Left lung (tissue), 14 donors: ENCODE data around the gene FAM98B. TPM values are rescaled to one million over a fixed set of nuclear protein-coding genes. Genes with fewer than 3 reads are reported as not detected.

Experiments
- ATAC-seq: fragments of 200-7000 bp; cut with Tn5 transposase; one replicate; pipeline ENCODE4 v1.9.1; 2020; ENCODE audit warnings: moderate library complexity
- DNase-seq, 4 donors: peaks; one replicate each; pipeline ENCODE4 v3.0.0-alpha.2; 2013 to 2020
- H3K27ac ChIP-seq, 2 donors: fragments of 200-600 bp; sonication (generic) in 1 of 2; one replicate each; pipeline versions ENCODE4 v1.5.0 to v1.8.0; 2020 to 2021
- H3K27me3 ChIP-seq, 2 donors: fragments of 200-600 bp; sonication (generic) in 1 of 2; one replicate each; pipeline versions ENCODE4 v1.5.0 to v1.8.0; 2020 to 2021
- H3K36me3 ChIP-seq, 2 donors: fragments of 200-600 bp; sonication (generic) in 1 of 2; one replicate each; pipeline versions ENCODE4 v1.5.0 to v1.8.0; 2020 to 2021
- H3K4me1 ChIP-seq, 2 donors: fragments of 200-600 bp; one replicate each; pipeline ENCODE4 v1.8.0; 2021
- H3K4me3 ChIP-seq, 2 donors: fragments of 200-600 bp; sonication (generic) in 1 of 2; one replicate each; pipeline versions ENCODE4 v1.5.0 to v1.8.0; 2020 to 2021; ENCODE audit warnings: mild to moderate bottlenecking in 1 of 2
- H3K9me3 ChIP-seq, 2 donors: fragments of 200-600 bp; sonication (generic) in 1 of 2; one replicate each; pipeline versions ENCODE4 v1.5.0 to v1.8.0; 2020 to 2021
- CTCF ChIP-seq, 2 donors: fragments of 200-600 bp; sonication (generic) in 1 of 2; IDR thresholded peaks; one replicate each; pipeline versions ENCODE4 v1.5.0 to v1.8.0; 2021; ENCODE audit warnings: antibody characterized with exemption in 2 of 2
- intact Hi-C, 2 donors: fragments of 100-400 bp; cut with DNase I; formaldehyde crosslinking; loops; one replicate each; pipeline versions ENCODE4 v1.11.2 to v1.14.2; 2022
- long read RNA-seq, 12 donors: library from polyadenylated mRNA in 2 of 12; unstranded in 2 of 12; transcript quantifications; one replicate each; pipeline ENCODE4 v2.0.0 and lab custom pipeline, GENCODE V29; 2019 to 2026
- polyA plus RNA-seq, 6 donors: library from polyadenylated mRNA; unstranded; fragments of 120-200 nt; gene quantifications; one replicate each; pipeline ENCODE4 v1.2.1, GENCODE V29; 2013; ENCODE audit not compliant: insufficient read length in 6 of 6
- total RNA-seq, 2 donors: library from RNA; stranded (reverse); fragmentation: NEBNext Ultra II Directional; extraction: Animal tissue kit (Norgen Biotek cat#: 25700); gene quantifications; one replicate each; pipeline ENCODE4 v1.2.1, GENCODE V29; 2021
- donor health status: DM: no; HTN: yes; CAD: no.
- donor health status: DM: no; HTN: no; CAD: no.

The FAM98B gene
- 10 to 100 TPM; 16.7 to 20.3 TPM for total RNA-seq
- 10 to 100 TPM; 51.9 to 65.9 (median 56.8) TPM for polyA plus RNA-seq
- long read RNA-seq, donor 1, full-length matches to known transcripts: 11 of 58 reads
- long read RNA-seq, donor 1, partial matches to known transcripts: 47 of 58 reads
- long read RNA-seq, donor 1, other reads (novel, unspliced or antisense): 0 of 58 reads
- long read RNA-seq, donor 2, full-length matches to known transcripts: 8 of 32 reads
- long read RNA-seq, donor 2, partial matches to known transcripts: 24 of 32 reads
- long read RNA-seq, donor 2, other reads (novel, unspliced or antisense): 0 of 32 reads
- long read RNA-seq, donor 3, full-length matches to known transcripts: 7 of 7 reads
- long read RNA-seq, donor 3, partial matches to known transcripts: 0 of 7 reads
- long read RNA-seq, donor 3, other reads (novel, unspliced or antisense): 0 of 7 reads
- long read RNA-seq, donor 4, partial matches to known transcripts: 0 of 1 reads
- long read RNA-seq, donor 4, other reads (novel, unspliced or antisense): 1 of 1 reads
- long read RNA-seq, donor 5, full-length matches to known transcripts: 9 of 9 reads
- long read RNA-seq, donor 5, partial matches to known transcripts: 0 of 9 reads
- long read RNA-seq, donor 5, other reads (novel, unspliced or antisense): 0 of 9 reads
- long read RNA-seq, donor 6, full-length matches to known transcripts: 8 of 8 reads
- long read RNA-seq, donor 6, partial matches to known transcripts: 0 of 8 reads
- long read RNA-seq, donor 6, other reads (novel, unspliced or antisense): 0 of 8 reads
- long read RNA-seq, donor 7, partial matches to known transcripts: 0 of 1 reads
- long read RNA-seq, donor 7, other reads (novel, unspliced or antisense): 0 of 1 reads
- long read RNA-seq, donor 8, full-length matches to known transcripts: 10 of 10 reads
- long read RNA-seq, donor 8, partial matches to known transcripts: 0 of 10 reads
- long read RNA-seq, donor 8, other reads (novel, unspliced or antisense): 0 of 10 reads
- long read RNA-seq, donor 9: 0 reads
- long read RNA-seq, donor 10, partial matches to known transcripts: 2 of 2 reads
- long read RNA-seq, donor 10, other reads (novel, unspliced or antisense): 0 of 2 reads
- long read RNA-seq, donor 11: 0 reads
- long read RNA-seq, donor 12, full-length matches to known transcripts: 5 of 5 reads
- long read RNA-seq, donor 12, partial matches to known transcripts: 0 of 5 reads
- long read RNA-seq, donor 12, other reads (novel, unspliced or antisense): 0 of 5 reads

GRCh38 chr15:38453971-38454695 is at the start of gene FAM98B:
TSS of gene FAM98B (plus strand) at chr15:38454127. CDS start at chr15:38454162, 35 bp downstream.
- peak; percentile 97 for ATAC-seq
- H3K27me3 ChIP-seq: no peaks in the 10 kb centered on the region
- intact Hi-C loops: no loop called here
- H3K4me3 ChIP-seq: peak within 1 kb of the TSS; percentile 76 to 81
- H3K4me1 ChIP-seq: peaks cover 7 to 19% of the 10 kb centered on the region in 2 donors
- no peaks in the 10 kb centered on the region for H3K36me3 ChIP-seq
- peak; percentile 88 to 96 (median 92) for DNase-seq
- no peaks in the 10 kb centered on the region for H3K9me3 ChIP-seq
- TF ChIP-seq CTCF (IDR thresholded peaks at IDR 0.05): no peak
- peak within 1 kb of the TSS; percentile 84 to 87 for H3K27ac ChIP-seq

GRCh38 chr15:38406436-38406835 is 47.5 kb upstream of the FAM98B start:
- Histone ChIP-seq H3K4me3 (no peak overlapping the region), H3K27ac (no peak overlapping the region), H3K9me3 (no peaks in the 10 kb centered on the region), H3K27me3 (no peaks in the 10 kb centered on the region), H3K4me1 (no peaks in the 10 kb centered on the region), H3K36me3 (no peaks in the 10 kb centered on the region)
- no peak for TF ChIP-seq CTCF (IDR thresholded peaks at IDR 0.05)
- DNase-seq (no peak), ATAC-seq (no peak)
- intact Hi-C loops: no loop called here

GRCh38 chr15:38408576-38408975 is 45.4 kb upstream of the FAM98B start:
- no peaks in the 10 kb centered on the region for H3K9me3 ChIP-seq
- intact Hi-C loops: no loop called here
- no peak overlapping the region for H3K27ac ChIP-seq
- no peaks in the 10 kb centered on the region for H3K36me3 ChIP-seq
- no peak for TF ChIP-seq CTCF (IDR thresholded peaks at IDR 0.05)
- no peak for DNase-seq
- peaks cover 0 to 3% of the 10 kb centered on the region in 2 donors for H3K4me1 ChIP-seq
- ATAC-seq: no peak
- H3K4me3 ChIP-seq: no peak overlapping the region
- no peaks in the 10 kb centered on the region for H3K27me3 ChIP-seq

- Histone ChIP-seq H3K36me3 (no peaks in the 10 kb centered on the region), H3K4me1 (peaks cover 0 to 3% of the 10 kb centered on the region in 2 donors), H3K27ac (no peak overlapping the region), H3K27me3 (no peaks in the 10 kb centered on the region), H3K4me3 (no peak overlapping the region), H3K9me3 (no peaks in the 10 kb centered on the region)
- no peak for TF ChIP-seq CTCF (IDR thresholded peaks at IDR 0.05)
- intact Hi-C loops: loop anchor here in 1 of 2 donors (10.0 kb wide), 1 partner anchor 407 kb away; no protein-coding TSS in a partner anchor
- DNase-seq (peak in 2 of 4 donors; percentile 17 to 51), ATAC-seq (no peak)
Measured at GRCh38 chr15:38411902-38412301, 42.0 kb upstream of the FAM98B start.
